GM19351 (cell line): ENCODE data around the gene MED23.

Source experiments
- ATAC-seq: cut with Tn5 transposase; IDR thresholded peaks from one replicate; pipeline ENCODE4 v1.9.1; 2021; ENCODE audit warnings: mild to moderate bottlenecking, moderate library complexity; ENCODE audit not compliant: unreplicated experiment

MED23 gene

DNA sequence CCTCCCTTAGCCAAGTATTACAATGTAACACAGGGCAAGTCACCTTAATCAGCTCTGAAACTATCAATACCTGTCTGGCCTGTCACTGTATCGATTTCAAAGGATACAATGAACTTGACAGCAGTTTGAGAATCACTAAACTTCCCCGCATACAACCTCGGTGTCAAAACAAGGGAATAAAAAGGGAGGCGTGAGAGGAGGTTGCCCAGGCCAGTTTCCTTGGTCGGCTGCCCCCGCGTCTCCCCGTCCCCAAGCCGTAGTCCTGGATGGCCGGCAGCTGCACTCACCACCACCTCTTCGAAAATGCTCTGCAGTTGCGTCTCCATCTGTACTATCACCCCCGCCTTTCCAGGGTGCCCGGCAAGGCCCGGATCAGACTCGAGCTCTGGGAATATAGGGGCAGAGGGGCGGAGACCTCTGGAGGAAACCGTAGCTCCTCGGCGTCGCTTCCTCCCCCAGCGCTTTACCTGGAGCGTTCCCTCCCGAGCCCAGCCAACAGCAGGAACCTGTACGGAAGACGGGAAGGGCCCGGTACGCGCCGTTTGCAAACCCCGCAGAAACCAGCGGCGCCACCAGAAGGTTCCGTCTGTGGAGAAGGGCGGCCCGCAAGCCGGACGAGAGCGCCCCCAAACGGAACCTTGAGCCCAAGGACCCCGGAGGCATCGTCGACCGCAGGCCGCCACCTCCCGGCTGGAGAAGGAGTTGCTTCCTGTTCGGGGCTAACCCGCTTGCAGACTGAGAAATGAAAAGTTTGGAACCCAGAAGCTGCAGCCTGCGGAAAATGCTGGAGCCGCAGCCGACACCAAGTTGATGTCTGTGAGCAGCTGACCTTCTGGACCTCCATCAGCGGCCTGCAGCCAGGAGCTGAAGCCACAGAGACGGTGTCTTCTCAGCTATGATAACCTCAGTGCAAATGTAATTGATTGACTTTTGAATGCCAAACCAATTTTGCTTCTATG lies at the start of gene MED23:
MED23 (minus strand) TSS at position 519 of the 959 bp plus-strand sequence; CDS start at position 326, 193 bp downstream.
- ATAC-seq = peak; percentile 95

- ATAC-seq = no peak
Observed at GRCh38 chr6:131673184-131673583, 45.1 kb upstream of the MED23 start.

- no peak for ATAC-seq
Observed at GRCh38 chr6:131669891-131670290, 41.8 kb upstream of the MED23 start.

DNA sequence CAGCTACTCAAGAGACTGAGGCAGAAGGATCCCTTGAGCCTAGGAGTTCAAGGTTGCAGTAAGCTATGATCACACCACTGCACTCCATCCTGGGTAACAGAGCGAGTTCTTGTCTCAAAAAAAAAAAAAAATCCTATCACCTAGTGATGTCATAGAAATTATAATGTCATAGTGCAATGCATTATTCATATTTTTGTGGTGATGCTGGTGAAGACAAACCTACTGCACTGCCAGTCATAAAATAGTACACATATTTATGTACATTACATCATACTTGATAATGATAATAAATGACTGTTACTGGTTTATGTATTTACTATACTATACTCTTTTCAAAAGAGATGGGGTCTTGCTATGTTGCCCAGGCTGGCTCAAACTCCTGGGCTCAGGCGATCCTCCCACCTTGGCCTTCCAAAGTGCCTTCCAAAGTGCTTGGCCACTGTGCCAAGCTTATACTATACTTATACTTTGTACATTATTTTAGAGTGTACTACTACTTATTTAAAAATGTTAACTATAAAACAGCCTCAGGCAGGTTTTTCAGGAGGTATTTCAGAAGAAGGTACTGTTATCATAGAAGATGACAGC lies 35.6 kb upstream of the MED23 start:
- ATAC-seq = no peak

DNA sequence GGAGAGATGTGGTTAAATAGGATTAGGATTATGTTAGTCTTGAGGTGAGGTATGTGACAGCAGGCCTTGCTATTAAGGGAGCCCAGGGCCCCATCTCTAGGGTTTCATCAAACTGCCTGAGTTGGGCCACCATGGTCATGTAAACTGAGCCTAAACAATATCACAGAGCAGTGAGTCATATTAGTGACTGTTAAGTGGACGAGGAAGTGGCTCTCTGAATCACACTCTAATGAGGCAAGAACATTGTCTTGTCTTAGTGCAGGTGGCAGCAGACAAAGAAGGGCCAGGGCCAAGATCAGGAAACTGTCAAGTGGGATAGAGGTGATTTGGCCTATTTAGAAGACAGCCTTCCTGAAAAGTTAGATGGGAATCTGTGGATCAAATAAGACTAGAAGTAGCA lies 32.2 kb upstream of the MED23 start:
- ATAC-seq = no peak

GRCh38 chr6:131658287-131658686 lies 30.2 kb upstream of the MED23 start:
- ATAC-seq = no peak

GRCh38 chr6:131657630-131658111 lies 29.6 kb upstream of the MED23 start:
- no peak for ATAC-seq

DNA sequence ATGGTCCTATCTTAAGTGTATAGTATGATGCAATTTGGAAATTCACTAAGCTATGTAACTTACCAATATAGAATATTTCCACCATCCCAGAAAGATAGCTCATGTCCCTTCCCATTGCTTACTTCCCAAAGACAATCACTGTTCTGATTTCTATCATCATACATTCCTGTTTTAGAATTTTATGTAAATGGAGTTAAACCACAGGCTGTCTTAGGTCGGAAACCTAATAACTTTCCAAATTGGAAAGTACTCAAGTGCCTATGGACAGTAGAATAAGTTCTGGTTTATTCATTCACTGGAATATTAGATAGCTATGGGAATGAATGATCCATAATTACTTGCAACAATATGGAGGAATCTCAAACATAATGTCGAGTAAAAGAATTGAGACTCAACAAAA lies 29.2 kb upstream of the MED23 start:
- ATAC-seq = no peak

GRCh38 chr6:131656667-131657066 lies 28.6 kb upstream of the MED23 start:
- no peak for ATAC-seq

DNA sequence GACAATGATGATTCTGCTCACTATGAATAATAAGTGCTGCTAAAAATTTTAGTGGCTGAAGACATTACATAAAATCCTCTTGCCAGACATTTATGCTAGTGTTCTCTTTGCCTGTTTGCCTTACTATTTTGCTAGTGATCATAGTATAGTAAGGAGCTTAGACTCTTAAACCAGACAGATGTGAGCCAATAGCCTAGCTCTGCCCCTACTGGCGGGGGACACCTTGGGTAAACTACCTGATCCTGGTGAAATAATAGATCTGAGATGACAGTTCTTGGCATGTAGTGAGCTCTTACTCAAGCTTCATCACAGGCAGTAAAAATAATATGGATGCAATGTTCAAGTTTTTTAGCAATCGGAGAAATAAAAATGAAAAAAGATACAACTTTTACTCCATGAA lies 27.9 kb upstream of the MED23 start:
- no peak for ATAC-seq

DNA sequence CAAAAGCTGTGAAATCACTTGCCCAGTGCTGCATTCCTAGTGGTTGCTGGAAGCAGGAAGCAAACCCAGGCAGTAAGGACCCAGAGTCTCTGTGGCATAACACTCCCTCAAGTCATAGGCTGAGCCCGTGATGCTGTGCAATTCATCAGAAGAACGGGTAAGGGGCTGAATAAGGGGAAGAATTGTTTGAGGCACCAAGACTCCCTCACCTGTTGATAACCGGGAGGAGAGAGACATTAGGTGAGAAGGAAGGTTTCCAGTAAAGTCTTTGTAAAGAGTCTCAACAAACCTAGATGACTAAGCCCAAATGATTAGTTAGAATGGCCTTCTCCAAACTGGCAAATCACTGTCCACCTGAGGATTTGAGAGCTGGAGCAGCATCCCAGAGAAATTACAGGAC lies 27.3 kb upstream of the MED23 start:
- no peak for ATAC-seq

DNA sequence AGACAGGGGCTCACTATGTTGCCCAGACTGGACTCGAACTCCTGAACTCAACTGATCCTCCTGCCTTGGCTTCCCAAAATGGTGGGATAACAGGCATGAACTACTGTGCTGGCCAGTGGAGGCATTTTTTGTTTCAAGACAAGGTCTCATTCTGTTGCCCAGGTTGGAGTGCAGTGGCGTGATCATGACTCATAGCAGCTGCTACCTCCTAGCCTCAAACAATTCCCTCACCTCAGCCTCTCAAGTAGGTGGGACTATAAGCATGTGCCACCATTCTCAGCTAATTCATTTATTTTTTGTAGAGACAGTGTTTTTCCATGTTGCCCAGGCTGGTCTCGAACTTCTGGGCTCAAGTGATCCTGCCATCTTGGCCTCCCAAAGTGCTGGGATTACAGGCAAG lies 26.3 kb upstream of the MED23 start:
- no peak for ATAC-seq

- ATAC-seq = no peak
Observed at GRCh38 chr6:131652472-131652871, 24.4 kb upstream of the MED23 start.

DNA sequence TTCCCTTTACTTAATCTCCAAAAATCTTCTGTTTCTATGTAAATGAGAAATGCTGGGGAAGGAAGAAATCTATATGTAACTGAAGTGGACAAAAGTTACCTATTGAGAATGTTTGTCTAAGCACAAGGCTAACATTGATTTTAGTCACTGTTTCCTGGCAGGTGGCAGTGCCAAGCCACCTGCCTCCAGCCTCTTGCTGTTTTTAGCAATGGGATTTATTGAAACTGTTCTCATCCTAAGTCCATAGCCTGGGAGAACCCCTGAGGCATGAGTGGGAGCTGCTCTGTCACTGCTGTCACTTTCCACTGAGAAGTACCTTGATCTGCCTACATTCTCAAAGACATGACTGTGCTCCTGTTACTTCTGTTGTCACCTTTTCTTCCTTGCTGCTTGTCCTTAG lies 23.7 kb upstream of the MED23 start:
- no peak for ATAC-seq

- no peak for ATAC-seq
Observed at GRCh38 chr6:131646249-131646670, 18.2 kb upstream of the MED23 start.

- no peak for ATAC-seq
Observed at GRCh38 chr6:131645846-131646245, 17.8 kb upstream of the MED23 start.

GRCh38 chr6:131644921-131645320 lies 16.9 kb upstream of the MED23 start:
- ATAC-seq = no peak

DNA sequence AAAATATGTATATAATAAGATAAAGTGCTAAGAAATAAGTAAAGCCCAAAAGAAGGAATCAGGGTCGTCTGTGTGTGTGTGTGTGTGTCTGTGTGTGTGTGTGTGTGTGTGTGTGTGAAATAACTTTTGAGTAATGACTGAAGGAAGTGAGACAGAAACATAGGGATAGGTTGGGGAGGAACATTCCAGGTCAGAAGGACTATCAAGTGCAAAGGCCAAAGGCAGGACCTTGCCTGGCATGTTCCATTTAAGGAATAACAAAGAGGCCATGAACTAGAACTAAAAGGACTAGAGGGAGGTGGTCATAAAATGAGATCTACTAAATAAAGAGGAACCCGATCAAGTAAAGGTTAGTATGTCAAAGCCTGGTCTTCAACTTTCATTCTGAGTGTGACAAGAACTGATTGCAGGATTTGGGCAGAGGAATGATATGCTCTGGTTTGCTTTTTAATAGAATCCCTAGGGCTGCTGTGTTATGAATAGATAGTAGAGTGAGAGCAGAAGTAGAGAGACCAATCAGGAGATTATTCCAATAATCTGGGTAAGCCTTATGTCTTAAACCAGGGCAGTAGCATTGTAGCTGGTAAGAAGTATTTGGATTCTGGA lies 15.9 kb upstream of the MED23 start:
- ATAC-seq = no peak

DNA sequence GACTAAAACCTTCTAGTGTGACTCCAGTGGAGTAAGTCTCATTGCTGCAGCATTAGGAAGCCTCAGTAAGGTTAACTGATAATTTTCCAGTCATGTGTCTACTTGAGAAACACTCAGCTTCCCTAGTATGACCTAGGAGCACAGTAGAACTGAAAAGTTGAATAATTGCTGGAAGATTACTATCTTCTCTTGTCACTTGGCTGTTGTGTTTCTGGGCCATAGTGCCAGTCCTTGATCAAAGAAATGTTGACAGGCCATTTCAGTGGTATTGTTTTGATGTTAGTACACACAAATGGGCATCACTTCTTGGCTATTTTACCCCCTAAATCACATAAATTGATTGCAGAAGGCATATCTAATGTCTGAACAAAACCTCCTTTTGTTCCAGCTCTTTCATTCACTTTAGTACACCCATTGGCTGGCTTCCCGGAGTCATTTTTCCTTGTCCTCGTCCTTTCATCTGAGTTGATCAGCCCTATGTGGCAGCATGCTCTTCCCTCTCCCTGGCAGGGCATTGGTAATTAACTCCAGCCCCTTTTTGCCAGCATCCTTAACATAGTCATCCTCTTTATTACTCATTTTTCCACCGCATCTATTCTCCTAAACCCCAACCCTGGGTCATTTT lies 15.1 kb upstream of the MED23 start:
- no peak for ATAC-seq

GRCh38 chr6:131642565-131642964 lies 14.5 kb upstream of the MED23 start:
- ATAC-seq = no peak

DNA sequence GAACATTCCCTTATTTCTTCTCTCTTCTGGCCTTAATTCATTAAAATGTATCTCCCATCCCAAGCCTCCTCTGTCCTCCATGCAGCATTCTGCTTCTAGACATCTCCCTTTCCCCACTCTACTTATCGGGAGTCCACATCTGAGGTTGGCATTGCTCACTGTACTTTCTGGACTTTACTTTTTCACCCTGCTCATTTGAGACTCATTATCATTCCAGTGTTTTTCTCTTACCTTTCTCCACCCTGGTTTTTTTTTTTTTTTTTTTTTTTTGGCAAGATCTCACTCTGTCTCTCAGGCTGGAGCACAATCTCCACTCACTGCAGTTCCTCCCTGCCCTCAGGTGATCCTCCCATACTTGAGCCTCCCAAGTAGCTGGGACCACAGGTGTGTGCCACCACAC lies 13.5 kb upstream of the MED23 start:
- no peak for ATAC-seq
